HG02798 (cell line): ENCODE data around the gene RORC.
"Not testable (repeated sequence)": the region's sequence is repeated elsewhere in the genome, so short reads cannot be mapped to it uniquely, and the experiment has no call there.

Experiments used
- ATAC-seq: cut with Tn5 transposase; IDR thresholded peaks from one replicate; pipeline ENCODE4 v1.9.1; 2021; ENCODE audit warnings: mild to moderate bottlenecking; ENCODE audit not compliant: unreplicated experiment, poor library complexity

Gene RORC

GRCh38 chr1:151831605-151832004, at the start of gene RORC:
Gene RORC, minus strand, starts transcription at chr1:151831802. Its CDS starts 38 bp downstream, at chr1:151831764.
- ATAC-seq: no peak

GRCh38 chr1:151875419-151876097, 44.0 kb upstream of the RORC start:
- ATAC-seq: no peak

GRCh38 chr1:151872776-151873175, 41.2 kb upstream of the RORC start:
- ATAC-seq: not testable (repeated sequence)

GRCh38 chr1:151871284-151872030, 39.9 kb upstream of the RORC start:
- no peak for ATAC-seq

GRCh38 chr1:151868486-151868885, 36.9 kb upstream of the RORC start:
- ATAC-seq: no peak

GRCh38 chr1:151867765-151868411, 36.3 kb upstream of the RORC start:
- ATAC-seq: no peak

GRCh38 chr1:151867321-151867720, 35.7 kb upstream of the RORC start:
- no peak for ATAC-seq

- ATAC-seq: no peak
These were observed 32.8 kb upstream of the RORC start for GRCh38 chr1:151864411-151864810.

GRCh38 chr1:151862604-151863003, 31.0 kb upstream of the RORC start:
- no peak for ATAC-seq

GRCh38 chr1:151860504-151861187, 29.0 kb upstream of the RORC start:
- ATAC-seq: no peak

- no peak for ATAC-seq
These were observed 28.3 kb upstream of the RORC start for GRCh38 chr1:151859891-151860293.

GRCh38 chr1:151858886-151859665, 27.5 kb upstream of the RORC start:
- no peak for ATAC-seq

- no peak for ATAC-seq
These were observed 26.6 kb upstream of the RORC start for GRCh38 chr1:151858030-151858746.

- no peak for ATAC-seq
These were observed 24.3 kb upstream of the RORC start for GRCh38 chr1:151855933-151856332.

- ATAC-seq: not testable (repeated sequence)
These were observed 23.9 kb upstream of the RORC start for GRCh38 chr1:151855516-151855915.

- no peak for ATAC-seq
These were observed 23.1 kb upstream of the RORC start for GRCh38 chr1:151854658-151855057.

GRCh38 chr1:151853411-151853943, 21.9 kb upstream of the RORC start, which contains the start of gene THEM5:
Gene THEM5, minus strand, starts transcription at chr1:151853712. Its CDS starts 147 bp downstream, at chr1:151853565.
- no peak for ATAC-seq

GRCh38 chr1:151852733-151853132, 21.1 kb upstream of the RORC start:
- ATAC-seq: no peak

GRCh38 chr1:151851886-151852285, 20.3 kb upstream of the RORC start:
- ATAC-seq: no peak
